ENCODE data around the gene ELOVL2.

The ELOVL2 gene

DNA sequence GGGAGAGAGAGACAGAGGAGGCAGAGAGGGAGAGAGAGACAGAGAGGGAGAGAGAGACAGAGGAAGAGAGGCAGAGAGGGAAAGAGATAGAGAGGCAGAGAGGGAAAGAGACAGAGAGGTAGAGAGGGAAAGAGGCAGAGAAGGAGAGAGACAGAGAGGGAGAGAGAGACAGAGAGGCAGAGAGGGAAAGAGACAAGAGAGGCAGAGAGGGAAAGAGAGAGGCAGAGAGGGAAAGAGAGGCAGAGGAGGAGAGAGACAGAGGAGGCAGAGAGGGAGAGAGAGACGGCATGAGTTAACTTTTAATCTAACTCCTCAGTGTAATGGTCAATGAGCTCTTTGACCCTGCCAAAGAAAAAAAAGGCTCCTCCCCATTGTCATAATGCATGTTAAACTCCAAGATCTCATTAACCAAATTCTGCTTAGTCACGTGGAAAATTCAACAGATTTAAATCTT, 7.1 kb downstream of the ELOVL2 start:
- Histone ChIP-seq H2AFZ (ENCODE audit: low read depth, low read length, severe bottlenecking) (no peak overlapping the region), H3K79me2 (ENCODE audit: insufficient read depth, low read length) (no peaks in the 10 kb centered on the region), H3K9me3 (ENCODE audit: insufficient read depth, low read length) (no peaks in the 10 kb centered on the region), H4K20me1 (ENCODE audit: low read depth, low read length) (peaks cover 9% of the 10 kb centered on the region; the same call in 1 of the 2 replicates), H3K9me2 (replicated peaks; ENCODE audit: insufficient read depth, low read length) (no peaks in the 10 kb centered on the region), H3K36me3 (ENCODE audit: low read length) (no peaks in the 10 kb centered on the region), H3K9ac (ENCODE audit: low read length) (no peak overlapping the region), H3K27ac (ENCODE audit: low read depth, low read length) (no peak overlapping the region), H3K4me2 (ENCODE audit: low read depth, low read length, poor library complexity, severe bottlenecking) (no peak overlapping the region), H3K4me3 (ENCODE audit: insufficient read depth, low read length, poor library complexity, severe bottlenecking) (no peak overlapping the region), H3F3A (ENCODE audit: insufficient read depth) (0 out of 2 replicates have a peak, but pooled peaks cover 3% of the 10 kb centered on the region), H3K27me3 (ENCODE audit: low read length) (no peaks in the 10 kb centered on the region)
- TF ChIP-seq EZH2phosphoT487 (conservative IDR thresholded peaks at IDR 0.05; ENCODE audit: low read length), result no peak
- TF ChIP-seq, protein P1, sequence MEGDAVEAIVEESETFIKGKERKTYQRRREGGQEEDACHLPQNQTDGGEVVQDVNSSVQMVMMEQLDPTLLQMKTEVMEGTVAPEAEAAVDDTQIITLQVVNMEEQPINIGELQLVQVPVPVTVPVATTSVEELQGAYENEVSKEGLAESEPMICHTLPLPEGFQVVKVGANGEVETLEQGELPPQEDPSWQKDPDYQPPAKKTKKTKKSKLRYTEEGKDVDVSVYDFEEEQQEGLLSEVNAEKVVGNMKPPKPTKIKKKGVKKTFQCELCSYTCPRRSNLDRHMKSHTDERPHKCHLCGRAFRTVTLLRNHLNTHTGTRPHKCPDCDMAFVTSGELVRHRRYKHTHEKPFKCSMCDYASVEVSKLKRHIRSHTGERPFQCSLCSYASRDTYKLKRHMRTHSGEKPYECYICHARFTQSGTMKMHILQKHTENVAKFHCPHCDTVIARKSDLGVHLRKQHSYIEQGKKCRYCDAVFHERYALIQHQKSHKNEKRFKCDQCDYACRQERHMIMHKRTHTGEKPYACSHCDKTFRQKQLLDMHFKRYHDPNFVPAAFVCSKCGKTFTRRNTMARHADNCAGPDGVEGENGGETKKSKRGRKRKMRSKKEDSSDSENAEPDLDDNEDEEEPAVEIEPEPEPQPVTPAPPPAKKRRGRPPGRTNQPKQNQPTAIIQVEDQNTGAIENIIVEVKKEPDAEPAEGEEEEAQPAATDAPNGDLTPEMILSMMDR (IDR thresholded peaks at IDR 0.05; ENCODE audit: insufficient read depth, low read length, poor library complexity, severe bottlenecking), result no peak

DNA sequence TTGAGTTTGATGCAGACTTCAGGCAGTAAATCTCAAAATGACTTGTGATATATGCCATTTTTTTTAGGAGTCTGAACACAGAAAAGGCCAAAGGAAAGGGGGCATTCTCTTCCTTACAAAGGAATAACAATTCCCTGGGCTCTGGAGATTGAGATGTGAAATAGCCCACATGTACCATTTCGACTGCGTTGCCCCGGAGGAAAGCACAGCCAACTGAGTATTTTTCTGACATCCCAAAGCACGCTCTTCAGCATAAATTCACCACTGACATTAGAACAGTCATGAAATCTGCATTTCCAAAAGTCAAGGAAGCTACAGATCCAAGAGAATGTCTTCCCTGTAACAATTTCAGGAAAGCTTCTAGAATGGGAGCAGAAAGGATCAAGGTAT, 7.8 kb downstream of the ELOVL2 start:
- H3K27me3 ChIP-seq (ENCODE audit: low read length), result no peaks in the 10 kb centered on the region
- H3K4me2 ChIP-seq (ENCODE audit: low read depth, low read length, poor library complexity, severe bottlenecking), result no peak overlapping the region
- H3K9ac ChIP-seq (ENCODE audit: low read length), result no peak overlapping the region
- TF ChIP-seq, protein P1 (IDR thresholded peaks at IDR 0.05; ENCODE audit: insufficient read depth, low read length, poor library complexity, severe bottlenecking), result no peak
- no peak for TF ChIP-seq EZH2phosphoT487 (conservative IDR thresholded peaks at IDR 0.05; ENCODE audit: low read length)
- H4K20me1 ChIP-seq (ENCODE audit: low read depth, low read length), result peaks cover 9% of the 10 kb centered on the region; the same call in 1 of the 2 replicates
- H3K36me3 ChIP-seq (ENCODE audit: low read length), result no peaks in the 10 kb centered on the region
- no peaks in the 10 kb centered on the region for H3K9me2 ChIP-seq (replicated peaks; ENCODE audit: insufficient read depth, low read length)
- H3K79me2 ChIP-seq (ENCODE audit: insufficient read depth, low read length), result no peaks in the 10 kb centered on the region
- H3F3A ChIP-seq (ENCODE audit: insufficient read depth), result 0 out of 2 replicates have a peak, but pooled peaks cover 3% of the 10 kb centered on the region
- H3K4me3 ChIP-seq (ENCODE audit: insufficient read depth, low read length, poor library complexity, severe bottlenecking), result no peak overlapping the region
- H3K27ac ChIP-seq (ENCODE audit: low read depth, low read length), result no peak overlapping the region
- H2AFZ ChIP-seq (ENCODE audit: low read depth, low read length, severe bottlenecking), result no peak overlapping the region
- H3K9me3 ChIP-seq (ENCODE audit: insufficient read depth, low read length), result no peaks in the 10 kb centered on the region

DNA sequence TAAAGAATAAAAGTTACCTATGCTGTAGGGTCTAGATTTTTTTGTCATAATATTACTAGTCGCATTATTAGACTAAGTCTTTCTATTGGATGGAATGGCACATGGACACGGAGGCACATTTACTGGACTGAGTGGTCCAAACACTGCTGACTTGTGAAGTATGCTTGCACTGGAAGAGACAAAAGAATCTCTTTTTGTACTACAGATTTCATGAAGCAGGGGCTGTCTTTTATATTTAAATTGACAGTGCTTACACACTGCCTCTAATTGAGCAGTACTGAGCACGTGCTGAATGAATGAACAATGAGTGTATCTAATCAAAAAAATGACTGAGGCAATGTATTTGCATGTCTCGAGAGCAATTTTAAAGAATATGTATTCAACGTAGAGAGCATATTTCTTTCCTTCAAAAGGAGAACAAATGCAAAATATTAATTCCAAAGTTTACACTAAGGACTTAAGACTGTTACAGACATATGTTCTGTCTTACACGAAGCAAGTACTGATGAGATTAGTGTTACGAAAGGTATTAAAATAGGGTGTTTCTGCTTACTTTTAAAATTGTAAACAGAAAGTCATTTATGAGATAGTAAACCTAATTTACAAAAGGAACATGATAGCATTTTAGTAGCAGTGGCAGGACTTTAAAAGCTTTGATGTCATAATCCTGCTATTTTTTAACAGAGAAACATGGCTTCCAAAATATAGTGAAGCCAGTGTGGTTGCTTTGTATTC, 8.3 kb downstream of the ELOVL2 start:
- no peaks in the 10 kb centered on the region for H3K36me3 ChIP-seq (ENCODE audit: low read length)
- no peak overlapping the region for H3K4me3 ChIP-seq (ENCODE audit: insufficient read depth, low read length, poor library complexity, severe bottlenecking)
- no peaks in the 10 kb centered on the region for H3K9me3 ChIP-seq (ENCODE audit: insufficient read depth, low read length)
- no peaks in the 10 kb centered on the region for H3K27me3 ChIP-seq (ENCODE audit: low read length)
- no peak overlapping the region for H2AFZ ChIP-seq (ENCODE audit: low read depth, low read length, severe bottlenecking)
- H3K9me2 ChIP-seq (replicated peaks; ENCODE audit: insufficient read depth, low read length), result no peaks in the 10 kb centered on the region
- no peaks in the 10 kb centered on the region for H3K79me2 ChIP-seq (ENCODE audit: insufficient read depth, low read length)
- H4K20me1 ChIP-seq (ENCODE audit: low read depth, low read length), result peaks cover 9% of the 10 kb centered on the region; the same call in 1 of the 2 replicates
- TF ChIP-seq, protein P1 (IDR thresholded peaks at IDR 0.05; ENCODE audit: insufficient read depth, low read length, poor library complexity, severe bottlenecking), result no peak
- no peak for TF ChIP-seq EZH2phosphoT487 (conservative IDR thresholded peaks at IDR 0.05; ENCODE audit: low read length)
- H3K27ac ChIP-seq (ENCODE audit: low read depth, low read length), result no peak overlapping the region
- H3K9ac ChIP-seq (ENCODE audit: low read length), result no peak overlapping the region
- no peak overlapping the region for H3K4me2 ChIP-seq (ENCODE audit: low read depth, low read length, poor library complexity, severe bottlenecking)
- H3F3A ChIP-seq (ENCODE audit: insufficient read depth), result 0 out of 2 replicates have a peak, but pooled peaks cover 3% of the 10 kb centered on the region

Measured in SU-DHL-6 (cell line).